ENCODE data around the gene CDH26. TPM values are rescaled to one million over a fixed set of nuclear protein-coding genes. Genes with fewer than 3 reads are reported as not detected.

CDH26 gene
- total and polyA plus RNA-seq, 10 of the 15 experiments (the other 5 are each of a cell fraction or from before 2014, with no cell fraction given) = 0.03 to 0.19 (median 0.08) TPM; not detected in 4

DNA sequence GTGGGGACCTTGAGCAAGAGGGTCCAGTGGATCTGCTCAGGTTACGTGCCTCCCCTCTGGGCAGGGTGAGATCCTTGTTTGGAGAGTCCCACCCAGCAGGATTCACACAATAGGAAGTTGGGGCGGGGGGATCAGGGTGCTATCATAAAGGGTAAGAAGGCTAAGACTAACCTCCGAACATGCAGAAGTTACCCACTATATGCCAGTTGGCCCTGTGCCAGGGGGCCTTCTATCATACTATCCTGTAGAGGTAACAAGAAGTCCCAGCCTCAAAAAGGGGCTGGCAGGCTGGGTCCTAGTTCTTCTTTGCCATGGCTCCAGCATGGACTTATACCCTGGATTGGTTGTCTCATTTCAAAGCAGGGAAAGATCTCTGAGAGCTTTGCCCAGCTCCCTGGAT, 94.1 kb downstream of the CDH26 start:
- no peak overlapping the region for H3K9ac ChIP-seq (ENCODE audit: control insufficient read depth, insufficient read depth, low read length)
- no peak overlapping the region for H3K27ac ChIP-seq (ENCODE audit: control insufficient read depth, insufficient read depth)
- no peaks in the 10 kb centered on the region for H3K79me2 ChIP-seq (ENCODE audit: control insufficient read depth, insufficient read depth, low read length)
- TF ChIP-seq SP1 (IDR thresholded peaks at IDR 0.05; ENCODE audit: low read depth, low read length) (no peak), MYB (IDR thresholded peaks at IDR 0.05; ENCODE audit: borderline replicate concordance, low read depth, low read length) (no peak), CBFB (IDR thresholded peaks at IDR 0.05; ENCODE audit: low read depth) (no peak), CBX3 (IDR thresholded peaks at IDR 0.05; ENCODE audit: borderline replicate concordance, low read depth) (no peak), HDAC6 (IDR thresholded peaks at IDR 0.05; ENCODE audit: unreplicated experiment) (no peak), ZNF274 (IDR thresholded peaks at IDR 0.05; ENCODE audit: insufficient read depth, insufficient read length) (no peak), SREBF2 (IDR thresholded peaks at IDR 0.05; ENCODE audit: low read length) (no peak), GATAD2B (conservative IDR thresholded peaks at IDR 0.05; ENCODE audit: low read depth) (no peak)
- TF ChIP-seq, protein P1, sequence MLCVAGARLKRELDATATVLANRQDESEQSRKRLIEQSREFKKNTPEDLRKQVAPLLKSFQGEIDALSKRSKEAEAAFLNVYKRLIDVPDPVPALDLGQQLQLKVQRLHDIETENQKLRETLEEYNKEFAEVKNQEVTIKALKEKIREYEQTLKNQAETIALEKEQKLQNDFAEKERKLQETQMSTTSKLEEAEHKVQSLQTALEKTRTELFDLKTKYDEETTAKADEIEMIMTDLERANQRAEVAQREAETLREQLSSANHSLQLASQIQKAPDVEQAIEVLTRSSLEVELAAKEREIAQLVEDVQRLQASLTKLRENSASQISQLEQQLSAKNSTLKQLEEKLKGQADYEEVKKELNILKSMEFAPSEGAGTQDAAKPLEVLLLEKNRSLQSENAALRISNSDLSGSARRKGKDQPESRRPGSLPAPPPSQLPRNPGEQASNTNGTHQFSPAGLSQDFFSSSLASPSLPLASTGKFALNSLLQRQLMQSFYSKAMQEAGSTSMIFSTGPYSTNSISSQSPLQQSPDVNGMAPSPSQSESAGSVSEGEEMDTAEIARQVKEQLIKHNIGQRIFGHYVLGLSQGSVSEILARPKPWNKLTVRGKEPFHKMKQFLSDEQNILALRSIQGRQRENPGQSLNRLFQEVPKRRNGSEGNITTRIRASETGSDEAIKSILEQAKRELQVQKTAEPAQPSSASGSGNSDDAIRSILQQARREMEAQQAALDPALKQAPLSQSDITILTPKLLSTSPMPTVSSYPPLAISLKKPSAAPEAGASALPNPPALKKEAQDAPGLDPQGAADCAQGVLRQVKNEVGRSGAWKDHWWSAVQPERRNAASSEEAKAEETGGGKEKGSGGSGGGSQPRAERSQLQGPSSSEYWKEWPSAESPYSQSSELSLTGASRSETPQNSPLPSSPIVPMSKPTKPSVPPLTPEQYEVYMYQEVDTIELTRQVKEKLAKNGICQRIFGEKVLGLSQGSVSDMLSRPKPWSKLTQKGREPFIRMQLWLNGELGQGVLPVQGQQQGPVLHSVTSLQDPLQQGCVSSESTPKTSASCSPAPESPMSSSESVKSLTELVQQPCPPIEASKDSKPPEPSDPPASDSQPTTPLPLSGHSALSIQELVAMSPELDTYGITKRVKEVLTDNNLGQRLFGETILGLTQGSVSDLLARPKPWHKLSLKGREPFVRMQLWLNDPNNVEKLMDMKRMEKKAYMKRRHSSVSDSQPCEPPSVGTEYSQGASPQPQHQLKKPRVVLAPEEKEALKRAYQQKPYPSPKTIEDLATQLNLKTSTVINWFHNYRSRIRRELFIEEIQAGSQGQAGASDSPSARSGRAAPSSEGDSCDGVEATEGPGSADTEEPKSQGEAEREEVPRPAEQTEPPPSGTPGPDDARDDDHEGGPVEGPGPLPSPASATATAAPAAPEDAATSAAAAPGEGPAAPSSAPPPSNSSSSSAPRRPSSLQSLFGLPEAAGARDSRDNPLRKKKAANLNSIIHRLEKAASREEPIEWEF (IDR thresholded peaks at IDR 0.05; ENCODE audit: insufficient replicate concordance, low read depth, low read length) = no peak
- TF ChIP-seq, protein P2, sequence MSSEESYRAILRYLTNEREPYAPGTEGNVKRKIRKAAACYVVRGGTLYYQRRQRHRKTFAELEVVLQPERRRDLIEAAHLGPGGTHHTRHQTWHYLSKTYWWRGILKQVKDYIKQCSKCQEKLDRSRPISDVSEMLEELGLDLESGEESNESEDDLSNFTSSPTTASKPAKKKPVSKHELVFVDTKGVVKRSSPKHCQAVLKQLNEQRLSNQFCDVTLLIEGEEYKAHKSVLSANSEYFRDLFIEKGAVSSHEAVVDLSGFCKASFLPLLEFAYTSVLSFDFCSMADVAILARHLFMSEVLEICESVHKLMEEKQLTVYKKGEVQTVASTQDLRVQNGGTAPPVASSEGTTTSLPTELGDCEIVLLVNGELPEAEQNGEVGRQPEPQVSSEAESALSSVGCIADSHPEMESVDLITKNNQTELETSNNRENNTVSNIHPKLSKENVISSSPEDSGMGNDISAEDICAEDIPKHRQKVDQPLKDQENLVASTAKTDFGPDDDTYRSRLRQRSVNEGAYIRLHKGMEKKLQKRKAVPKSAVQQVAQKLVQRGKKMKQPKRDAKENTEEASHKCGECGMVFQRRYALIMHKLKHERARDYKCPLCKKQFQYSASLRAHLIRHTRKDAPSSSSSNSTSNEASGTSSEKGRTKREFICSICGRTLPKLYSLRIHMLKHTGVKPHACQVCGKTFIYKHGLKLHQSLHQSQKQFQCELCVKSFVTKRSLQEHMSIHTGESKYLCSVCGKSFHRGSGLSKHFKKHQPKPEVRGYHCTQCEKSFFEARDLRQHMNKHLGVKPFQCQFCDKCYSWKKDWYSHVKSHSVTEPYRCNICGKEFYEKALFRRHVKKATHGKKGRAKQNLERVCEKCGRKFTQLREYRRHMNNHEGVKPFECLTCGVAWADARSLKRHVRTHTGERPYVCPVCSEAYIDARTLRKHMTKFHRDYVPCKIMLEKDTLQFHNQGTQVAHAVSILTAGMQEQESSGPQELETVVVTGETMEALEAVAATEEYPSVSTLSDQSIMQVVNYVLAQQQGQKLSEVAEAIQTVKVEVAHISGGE (CRISPR knock-in tag; IDR thresholded peaks at IDR 0.05) = no peak
- H3K27me3 ChIP-seq (replicated peaks in 1 of 2; ENCODE audit: control insufficient read depth in 2 of 2, insufficient read depth in 2 of 2, low read length in 1 of 2) = no peaks in the 10 kb centered on the region
- intact Hi-C loops (cut with micrococcal nuclease; ENCODE audit: unreplicated experiment) (loop anchor here (10.0 kb wide), 1 partner anchor 108 kb away; the partner anchor contains the start of genes FAM217B and PPP1R3D), in situ Hi-C loops (cut with MboI) (no loop called here)
- BruUV-seq (replicated peaks) = no TSS peak
- RAD21 ChIA-PET (ENCODE audit: unreplicated experiment) = no interaction called here
- SMC1A ChIA-PET (ENCODE audit: uncharacterized antibody, unreplicated experiment) = interaction anchor here (0.6 kb wide), 1 partner anchor 59 kb away, joined by 3 read pairs; no protein-coding TSS in a partner anchor
- FAIRE-seq = no peak
- no peak for DNase-seq (ENCODE audit: low read depth, low spot score)
- H2AFZ ChIP-seq (ENCODE audit: control insufficient read depth, low read depth, low read length) = no peak overlapping the region
- no peak overlapping the region for H3K4me2 ChIP-seq (ENCODE audit: control insufficient read depth, insufficient read depth)
- ATAC-seq = no peak
- H3K9me3 ChIP-seq (replicated peaks; ENCODE audit: control insufficient read depth, insufficient read depth, low read length) = no peaks in the 10 kb centered on the region
- no peaks in the 10 kb centered on the region for H4K20me1 ChIP-seq (ENCODE audit: control insufficient read depth, insufficient read depth)
- no peaks in the 10 kb centered on the region for H3K4me1 ChIP-seq (ENCODE audit: control insufficient read depth, insufficient read depth, low read length)
- 4% methylated on average over 3 of the region's 3 CpGs for WGBS (ENCODE audit: insufficient coverage, insufficient replicate concordance, low lambda C conversion rate, missing lambda C conversion rate)
- H3K36me3 ChIP-seq (ENCODE audit: control insufficient read depth in 2 of 2, insufficient read depth in 2 of 2, low read length in 1 of 2) = no peaks in the 10 kb centered on the region
- POLR2A ChIA-PET = no interaction called here
- no peak overlapping the region for H3K4me3 ChIP-seq
- CTCF ChIA-PET = interaction anchor here (0.9 to 1.1 kb wide), 2 partner anchors 18 to 60 kb away, joined by 3 to 4 read pairs; no protein-coding TSS in a partner anchor
